GM12878 (cell line): Measurements from ENCODE around the gene SNX22. TPM values are rescaled to one million over a fixed set of nuclear protein-coding genes. Genes with fewer than 3 reads are reported as not detected.

ENCODE experiments used
- ATF3 ChIP-seq: IDR thresholded peaks from 2 replicates; pipeline ENCODE4 v1.6.1; 2011; ENCODE audit warnings: low read depth, mild to moderate bottlenecking, low read length, moderate library complexity, borderline replicate concordance; ENCODE audit errors: extremely low read depth
- BACH1 ChIP-seq: fragments of 450-650 bp; IDR thresholded peaks from 2 replicates; pipeline ENCODE4 v1.6.1; 2017; ENCODE audit warnings: mild to moderate bottlenecking, borderline replicate concordance
- CEBPB ChIP-seq, 2 experiments: fragments of 150-350 bp in 1 of 2; IDR thresholded peaks; 2 replicates each; pipeline ENCODE4 v1.6.1; 2012 to 2014; ENCODE audit warnings: low read depth in 2 of 2, low read length in 2 of 2, borderline replicate concordance in 1 of 2, inconsistent platforms in 1 of 2
- EP300 ChIP-seq, 2 experiments: fragments of 150-350 bp in 1 of 2; IDR thresholded peaks; 2 replicates each; pipeline ENCODE4 v1.6.1; 2011 to 2012; ENCODE audit warnings: low read depth in 2 of 2, low read length in 2 of 2, borderline replicate concordance in 1 of 2, improper control_type of control experiment in 1 of 2, inconsistent platforms in 1 of 2; ENCODE audit not compliant: control insufficient read depth in 1 of 2
- ETV6 ChIP-seq, 2 experiments: fragments of 450-650 bp in 1 of 2; IDR thresholded peaks in 1 of 2; conservative IDR thresholded peaks in 1 of 2; 2 replicates each; pipeline ENCODE4 v1.6.1; 2014; ENCODE audit warnings: antibody characterized with exemption in 1 of 2, borderline replicate concordance in 1 of 2, low read depth in 1 of 2, mild to moderate bottlenecking in 1 of 2, moderate library complexity in 1 of 2
- EZH2 ChIP-seq: IDR thresholded peaks from 2 replicates; pipeline ENCODE4 v1.6.1; 2012; ENCODE audit warnings: low read depth, mild to moderate bottlenecking, control low read depth, inconsistent platforms, low read length, borderline replicate concordance; ENCODE audit not compliant: control insufficient read depth
- FOS ChIP-seq: IDR thresholded peaks from 3 replicates; pipeline ENCODE4 v1.6.1; 2011; ENCODE audit warnings: borderline replicate concordance; ENCODE audit not compliant: insufficient read length; ENCODE audit errors: extremely low read depth
- GATAD2B ChIP-seq: fragments of 450-650 bp; conservative IDR thresholded peaks from 2 replicates; pipeline ENCODE4 v1.6.1; 2017; ENCODE audit warnings: low read depth, mild to moderate bottlenecking, moderate library complexity
- HDAC2 ChIP-seq: fragments of 200-600 bp; sonication (generic); IDR thresholded peaks from 2 replicates; pipeline ENCODE4 v1.6.1; 2017
- HDAC6 ChIP-seq: fragments of 200-600 bp; sonication (generic); IDR thresholded peaks from one replicate; pipeline ENCODE4 v1.8.0; 2017; ENCODE audit warnings: antibody characterized with exemption; ENCODE audit not compliant: unreplicated experiment
- KAT2A ChIP-seq: conservative IDR thresholded peaks from 2 replicates; pipeline ENCODE4 v1.6.1; 2011; ENCODE audit warnings: low read depth, low read length; ENCODE audit not compliant: control insufficient read depth
- NBN ChIP-seq: fragments of 450-650 bp; IDR thresholded peaks from 2 replicates; pipeline ENCODE4 v1.6.1; 2016
- NFYA ChIP-seq: IDR thresholded peaks from 2 replicates; pipeline ENCODE4 v1.6.1; 2011; ENCODE audit warnings: low read depth, mild to moderate bottlenecking, low read length, improper control_type of control experiment, borderline replicate concordance
- POLR2AphosphoS2 ChIP-seq: IDR thresholded peaks from 2 replicates; pipeline ENCODE4 v1.6.1; 2011; ENCODE audit warnings: low read depth, mild to moderate bottlenecking, low read length, improper control_type of control experiment, moderate library complexity
- RUNX3 ChIP-seq: IDR thresholded peaks from 2 replicates; pipeline ENCODE4 v1.6.1; 2012; ENCODE audit warnings: low read length, inconsistent platforms
- SMAD1 ChIP-seq: fragments of 450-650 bp; IDR thresholded peaks from 2 replicates; pipeline ENCODE4 v1.6.1; 2018; ENCODE audit warnings: mild to moderate bottlenecking, low read depth; ENCODE audit not compliant: partially characterized antibody
- SMARCA5 ChIP-seq: fragments of 450-650 bp; IDR thresholded peaks from 2 replicates; pipeline ENCODE4 v1.6.1; 2017; ENCODE audit warnings: mild to moderate bottlenecking
- TCF12 ChIP-seq: IDR thresholded peaks from 2 replicates; pipeline ENCODE4 v1.6.1; 2011; ENCODE audit warnings: low read depth, mild to moderate bottlenecking, low read length
- ZBTB40 ChIP-seq: fragments of 450-650 bp; IDR thresholded peaks from 2 replicates; pipeline ENCODE4 v1.6.1; 2016; ENCODE audit warnings: mild to moderate bottlenecking, moderate library complexity, borderline replicate concordance
- ZNF687 ChIP-seq: fragments of 450-650 bp; IDR thresholded peaks from 2 replicates; pipeline ENCODE4 v1.6.1; 2017; ENCODE audit warnings: mild to moderate bottlenecking, moderate library complexity
- polyA plus RNA-seq, 11 experiments: library from polyadenylated mRNA; depleted of rRNA in 4 of 11; unstranded in 6 of 11; stranded (reverse) in 5 of 11; fragments of >200 nt; fragmentation: Nextera tagmentation in 4 of 11; fragmentation: Illumina TruSeq in 1 of 11; extraction: Ambion mirVana in 4 of 11; extraction: Trizol in 1 of 11; gene quantifications; 1 replicate in 1 of 11; 2 replicates in 10 of 11; pipeline versions ENCODE4 v1.2.1 to v1.2.3, GENCODE V29; 2011 to 2016; ENCODE audit warnings: inconsistent platforms in 2 of 11, missing spikeins in 2 of 11, low read depth in 1 of 11
- total RNA-seq, 4 experiments: library from RNA; depleted of rRNA in 3 of 4; stranded (reverse); fragments of >200 nt in 3 of 4; fragmentation: Illumina TruSeq in 1 of 4; extraction: Trizol in 1 of 4; gene quantifications; 2 replicates each; pipeline versions ENCODE4 v1.2.1 to v1.2.3, GENCODE V29; 2013 to 2021

Gene SNX22
- total and polyA plus RNA-seq, 10 of the 15 experiments (the other 5 are each of a cell fraction or from before 2014, with no cell fraction given), result 4.4 to 29.0 (median 8.7) TPM

- TF ChIP-seq ATF3 (no peak), ETV6 (conservative IDR thresholded peaks at IDR 0.05 in 1 of 2, IDR thresholded peaks at IDR 0.05 in 1 of 2; ENCODE audit: borderline replicate concordance in 1 of 2, low read depth in 1 of 2) (no peak), KAT2A (no peak), BACH1 (peak; percentile 62), SMARCA5 (0 out of 2 replicates have a peak, but pooled peaks have one; percentile 45), FOS (no peak), ZNF687 (peak; percentile 87), GATAD2B (no peak; the same call in 1 of the 2 replicates), RUNX3 (peak; percentile 83), CEBPB (IDR thresholded peaks at IDR 0.05; ENCODE audit: borderline replicate concordance in 1 of 2, low read depth in 2 of 2, low read length in 2 of 2) (no peak), NBN (no peak; the same call in none of the 2 replicates), EZH2 (no peak), EP300 (IDR thresholded peaks at IDR 0.05; ENCODE audit: borderline replicate concordance in 1 of 2, control insufficient read depth in 1 of 2, low read depth in 2 of 2, low read length in 2 of 2) (no peak), TCF12 (peak; percentile 38), SMAD1 (peak; percentile 79), HDAC6 (no peak), HDAC2 (no peak), NFYA (no peak; the same call in 1 of the 2 replicates), ZBTB40 (peak; percentile 79), POLR2AphosphoS2 (peak; percentile 85; the same call in 1 of the 2 replicates)
These were observed 11.5 kb downstream of the SNX22 start, which contains the start of gene PPIB (continued) for GRCh38 chr15:64162869-64163658.
